ENCODE results near the gene COPE. TPM values are rescaled to one million over a fixed set of nuclear protein-coding genes. Genes with fewer than 3 reads are reported as not detected.

The COPE gene
- total and polyA plus RNA-seq, 7 donors: 130 to 346 (median 198) TPM

GRCh38 chr19:18910801-18911436, 8.3 kb downstream of the COPE start:
- Histone ChIP-seq H3K4me3 (no peak overlapping the region), H3K4me1 (peaks cover 0 to 8% (median 0%) of the 10 kb centered on the region in 4 donors), H3K9me3 (no peaks in the 10 kb centered on the region), H3K36me3 (peaks cover 0 to 81% (median 26%) of the 10 kb centered on the region in 4 donors), H3K27ac (no peak overlapping the region), H3K27me3 (no peaks in the 10 kb centered on the region)
- no peak for TF ChIP-seq POLR2A (IDR thresholded peaks at IDR 0.05)
- no peak for TF ChIP-seq POLR2AphosphoS5 (IDR thresholded peaks at IDR 0.05)
- TF ChIP-seq, protein P1, sequence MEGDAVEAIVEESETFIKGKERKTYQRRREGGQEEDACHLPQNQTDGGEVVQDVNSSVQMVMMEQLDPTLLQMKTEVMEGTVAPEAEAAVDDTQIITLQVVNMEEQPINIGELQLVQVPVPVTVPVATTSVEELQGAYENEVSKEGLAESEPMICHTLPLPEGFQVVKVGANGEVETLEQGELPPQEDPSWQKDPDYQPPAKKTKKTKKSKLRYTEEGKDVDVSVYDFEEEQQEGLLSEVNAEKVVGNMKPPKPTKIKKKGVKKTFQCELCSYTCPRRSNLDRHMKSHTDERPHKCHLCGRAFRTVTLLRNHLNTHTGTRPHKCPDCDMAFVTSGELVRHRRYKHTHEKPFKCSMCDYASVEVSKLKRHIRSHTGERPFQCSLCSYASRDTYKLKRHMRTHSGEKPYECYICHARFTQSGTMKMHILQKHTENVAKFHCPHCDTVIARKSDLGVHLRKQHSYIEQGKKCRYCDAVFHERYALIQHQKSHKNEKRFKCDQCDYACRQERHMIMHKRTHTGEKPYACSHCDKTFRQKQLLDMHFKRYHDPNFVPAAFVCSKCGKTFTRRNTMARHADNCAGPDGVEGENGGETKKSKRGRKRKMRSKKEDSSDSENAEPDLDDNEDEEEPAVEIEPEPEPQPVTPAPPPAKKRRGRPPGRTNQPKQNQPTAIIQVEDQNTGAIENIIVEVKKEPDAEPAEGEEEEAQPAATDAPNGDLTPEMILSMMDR (IDR thresholded peaks at IDR 0.05): no peak
- TF ChIP-seq EP300 (IDR thresholded peaks at IDR 0.05): no peak
- WGBS, 2 donors: 95 to 96% methylated on average over 19 of the region's 19 CpGs
- intact Hi-C loops (cut with DNase I): no loop called here
- no peak for DNase-seq

DNA sequence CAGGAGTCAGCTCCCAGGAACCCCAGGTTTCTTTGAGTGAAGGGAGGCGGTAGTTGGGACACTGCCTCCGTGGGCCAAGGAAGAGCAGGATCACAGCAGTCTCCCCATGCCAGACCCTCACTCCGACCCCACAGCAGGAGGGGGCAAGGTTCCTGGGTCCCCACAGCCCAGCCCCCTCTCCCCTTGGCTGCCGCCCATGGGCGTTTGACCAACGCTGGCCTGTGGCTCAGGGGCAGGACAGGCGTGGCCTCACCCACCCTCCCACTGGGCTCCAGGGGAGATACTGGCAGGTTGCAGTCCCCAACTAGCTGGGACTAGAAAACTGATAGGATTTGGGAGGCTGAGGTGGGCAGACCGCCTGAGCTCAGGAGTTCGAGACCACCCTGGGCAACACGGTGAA, 9.2 kb downstream of the COPE start:
- Histone ChIP-seq H3K27me3 (no peaks in the 10 kb centered on the region), H3K27ac (no peak overlapping the region), H3K4me3 (no peak overlapping the region), H3K4me1 (no peaks in the 10 kb centered on the region), H3K9me3 (no peaks in the 10 kb centered on the region), H3K36me3 (peaks cover 0 to 81% (median 27%) of the 10 kb centered on the region in 4 donors)
- intact Hi-C loops (cut with DNase I): no loop called here
- TF ChIP-seq EP300 (IDR thresholded peaks at IDR 0.05) (no peak), POLR2AphosphoS5 (IDR thresholded peaks at IDR 0.05) (no peak), POLR2A (IDR thresholded peaks at IDR 0.05) (no peak)
- TF ChIP-seq, protein P1 (IDR thresholded peaks at IDR 0.05): no peak
- WGBS, 2 donors: 89 to 90% methylated on average over 10 of the region's 10 CpGs
- no peak for DNase-seq

DNA sequence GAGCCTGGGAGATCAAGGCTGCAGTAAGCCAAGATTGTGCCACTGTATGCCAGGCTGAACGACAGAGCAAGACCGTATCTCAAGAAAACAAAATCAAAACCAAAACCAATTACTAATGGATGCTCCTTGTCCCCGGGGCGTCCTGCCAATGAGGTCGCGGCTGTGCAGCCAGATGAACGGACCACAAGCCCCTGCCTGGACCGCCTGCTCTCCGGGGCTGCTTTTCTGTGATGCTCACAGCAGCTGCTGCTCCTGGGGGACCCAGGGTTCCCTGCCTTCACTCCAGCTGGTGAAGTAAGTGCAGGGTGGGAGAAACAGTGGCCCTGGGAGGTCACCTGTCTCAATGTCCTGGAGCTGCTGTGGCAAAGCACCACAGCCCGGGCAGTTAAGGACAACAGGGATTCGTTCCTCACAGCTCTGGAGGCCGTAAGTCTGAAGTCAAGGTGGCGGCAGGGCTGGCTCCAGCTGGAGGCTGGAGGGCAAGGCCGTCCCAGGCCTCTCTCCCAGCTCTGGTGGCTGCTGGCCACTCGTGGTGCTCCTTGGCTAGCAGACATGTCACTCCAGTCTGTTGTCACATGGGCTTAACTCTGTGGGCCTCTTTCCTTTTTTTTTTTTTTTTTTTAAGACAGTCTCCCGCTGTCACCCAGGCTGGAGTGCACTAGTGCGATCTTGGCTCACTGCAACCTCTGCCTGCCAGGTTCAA, 10.1 kb downstream of the COPE start:
- no peak overlapping the region for H3K27ac ChIP-seq

GRCh38 chr19:18906605-18907519, 12.3 kb downstream of the COPE start:
- Histone ChIP-seq H3K4me3 (no peak overlapping the region), H3K9me3 (no peaks in the 10 kb centered on the region), H3K27ac (no peak overlapping the region), H3K36me3 (peaks cover 0 to 71% (median 27%) of the 10 kb centered on the region in 4 donors), H3K4me1 (no peaks in the 10 kb centered on the region), H3K27me3 (no peaks in the 10 kb centered on the region)
- WGBS, 2 donors: 94 to 96% methylated on average over 36 of the region's 36 CpGs
- TF ChIP-seq EP300 (IDR thresholded peaks at IDR 0.05): no peak
- TF ChIP-seq, protein P1 (IDR thresholded peaks at IDR 0.05): no peak
- no peak for TF ChIP-seq POLR2A (IDR thresholded peaks at IDR 0.05)
- no peak for TF ChIP-seq POLR2AphosphoS5 (IDR thresholded peaks at IDR 0.05)
- intact Hi-C loops (cut with DNase I): no loop called here
- DNase-seq: no peak

More for the DNA sequence above, 10.1 kb downstream of the COPE start:
- Histone ChIP-seq H3K4me1 (no peaks in the 10 kb centered on the region), H3K27me3 (no peaks in the 10 kb centered on the region), H3K4me3 (no peak overlapping the region), H3K36me3 (peaks cover 0 to 81% (median 31%) of the 10 kb centered on the region in 4 donors), H3K9me3 (no peaks in the 10 kb centered on the region)
- TF ChIP-seq POLR2A (IDR thresholded peaks at IDR 0.05) (no peak), POLR2AphosphoS5 (IDR thresholded peaks at IDR 0.05) (no peak)
- DNase-seq: no peak
- intact Hi-C loops (cut with DNase I): no loop called here
- 90 to 93% methylated on average over 17 of the region's 17 CpGs for WGBS, 2 donors
